H1 (cell line): ENCODE results near the gene RPRM. TPM values are rescaled to one million over a fixed set of nuclear protein-coding genes. Genes with fewer than 3 reads are reported as not detected.

ENCODE experiments used
- CHD2 ChIP-seq: IDR thresholded peaks from 2 replicates; pipeline ENCODE4 v1.6.1; 2012; ENCODE audit warnings: low read length, improper control_type of control experiment
- EGR1 ChIP-seq: IDR thresholded peaks from 2 replicates; pipeline ENCODE4 v1.6.1; 2011; ENCODE audit warnings: low read depth, low read length, borderline replicate concordance
- EZH2 ChIP-seq: fragments of 200-600 bp; sonication (generic); IDR thresholded peaks from 2 replicates; pipeline ENCODE4 v1.7.1; 2012; ENCODE audit warnings: low read depth, mild to moderate bottlenecking, moderate library complexity, low read length, inconsistent platforms; ENCODE audit not compliant: severe bottlenecking
- POLR2AphosphoS5 ChIP-seq: IDR thresholded peaks from 2 replicates; pipeline ENCODE4 v1.6.1; 2011; ENCODE audit warnings: low read depth, low read length
- POU5F1 ChIP-seq: IDR thresholded peaks from 2 replicates; pipeline ENCODE4 v1.6.1; 2011; ENCODE audit warnings: low read depth, mild to moderate bottlenecking, low read length, moderate library complexity
- SUZ12 ChIP-seq: fragments of 200-600 bp; sonication (generic); IDR thresholded peaks from 2 replicates; pipeline ENCODE4 v1.6.1; 2012; ENCODE audit warnings: mild to moderate bottlenecking, inconsistent platforms, low read length, moderate library complexity, mixed read lengths
- YY1 ChIP-seq: IDR thresholded peaks from 2 replicates; pipeline ENCODE4 v1.6.1; 2011; ENCODE audit warnings: low read depth, mild to moderate bottlenecking, low read length
- polyA plus RNA-seq, 7 experiments: library from polyadenylated mRNA; depleted of rRNA in 3 of 7; stranded (reverse) in 5 of 7; unstranded in 2 of 7; fragments of >200 nt in 5 of 7; fragments of 200-250 nt in 2 of 7; gene quantifications; 1 replicate in 5 of 7; 2 replicates in 1 of 7; 4 replicates in 1 of 7; pipeline versions ENCODE4 v1.2.1 to v1.2.3, GENCODE V29; 2011 to 2013; ENCODE audit warnings: missing spikeins in 2 of 7, mixed read lengths in 2 of 7
- total RNA-seq: library from RNA; stranded (reverse); fragmentation: NEBNext Ultra II Directional; extraction: Animal tissue kit (Norgen Biotek cat#: 25700); gene quantifications from 2 replicates; pipeline ENCODE4 v1.2.1, GENCODE V29; 2021
- TF ChIP-seq, protein P1 (sequence below): fragments of 300-600 bp; sonication (generic); IDR thresholded peaks from 2 replicates; pipeline ENCODE4 v1.7.1; 2012; ENCODE audit warnings: low read length, moderate library complexity, mild to moderate bottlenecking, inconsistent platforms; ENCODE audit not compliant: insufficient replicate concordance
- TF ChIP-seq, protein P2 (sequence below): IDR thresholded peaks from 2 replicates; pipeline ENCODE4 v1.6.1; 2012; ENCODE audit warnings: low read length, inconsistent platforms

Gene RPRM
- total and polyA plus RNA-seq, 2 of the 8 experiments (the other 6 are each of a cell fraction or from before 2014, with no cell fraction given), result 11.0 to 16.3 TPM

DNA sequence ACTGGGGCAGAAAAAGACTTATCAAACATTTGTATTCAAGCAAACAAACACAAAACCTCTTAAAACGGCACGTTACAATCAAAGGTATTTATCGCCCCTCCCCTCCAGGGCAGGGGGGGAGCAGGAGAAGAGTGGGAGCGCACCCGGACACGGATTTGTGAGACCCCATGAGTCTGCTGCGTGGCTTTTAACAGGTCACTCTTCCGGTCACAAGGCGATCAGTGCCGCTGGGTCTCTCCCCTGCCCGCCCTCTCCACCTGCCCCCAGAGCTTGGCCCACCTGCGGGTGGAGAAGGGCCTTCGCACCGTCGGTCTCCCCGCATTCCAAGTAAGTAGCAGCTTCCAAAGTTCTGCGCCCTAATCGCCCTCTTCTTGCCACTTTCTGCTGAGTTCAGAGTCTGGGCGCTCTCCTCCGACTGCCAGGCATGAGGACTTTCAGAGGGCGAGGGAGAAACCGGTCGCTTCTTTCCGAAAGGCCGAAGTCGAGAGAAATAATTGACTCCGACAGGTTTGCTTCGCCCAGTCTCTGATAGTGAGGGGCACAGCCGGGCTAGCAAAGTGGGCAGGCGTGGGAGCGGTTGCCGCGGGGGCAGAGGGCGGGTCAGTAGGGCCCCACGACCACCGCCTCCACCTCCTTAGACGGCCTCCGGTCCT is 800 bp downstream of the RPRM start (continued):
- TF ChIP-seq, protein P1, sequence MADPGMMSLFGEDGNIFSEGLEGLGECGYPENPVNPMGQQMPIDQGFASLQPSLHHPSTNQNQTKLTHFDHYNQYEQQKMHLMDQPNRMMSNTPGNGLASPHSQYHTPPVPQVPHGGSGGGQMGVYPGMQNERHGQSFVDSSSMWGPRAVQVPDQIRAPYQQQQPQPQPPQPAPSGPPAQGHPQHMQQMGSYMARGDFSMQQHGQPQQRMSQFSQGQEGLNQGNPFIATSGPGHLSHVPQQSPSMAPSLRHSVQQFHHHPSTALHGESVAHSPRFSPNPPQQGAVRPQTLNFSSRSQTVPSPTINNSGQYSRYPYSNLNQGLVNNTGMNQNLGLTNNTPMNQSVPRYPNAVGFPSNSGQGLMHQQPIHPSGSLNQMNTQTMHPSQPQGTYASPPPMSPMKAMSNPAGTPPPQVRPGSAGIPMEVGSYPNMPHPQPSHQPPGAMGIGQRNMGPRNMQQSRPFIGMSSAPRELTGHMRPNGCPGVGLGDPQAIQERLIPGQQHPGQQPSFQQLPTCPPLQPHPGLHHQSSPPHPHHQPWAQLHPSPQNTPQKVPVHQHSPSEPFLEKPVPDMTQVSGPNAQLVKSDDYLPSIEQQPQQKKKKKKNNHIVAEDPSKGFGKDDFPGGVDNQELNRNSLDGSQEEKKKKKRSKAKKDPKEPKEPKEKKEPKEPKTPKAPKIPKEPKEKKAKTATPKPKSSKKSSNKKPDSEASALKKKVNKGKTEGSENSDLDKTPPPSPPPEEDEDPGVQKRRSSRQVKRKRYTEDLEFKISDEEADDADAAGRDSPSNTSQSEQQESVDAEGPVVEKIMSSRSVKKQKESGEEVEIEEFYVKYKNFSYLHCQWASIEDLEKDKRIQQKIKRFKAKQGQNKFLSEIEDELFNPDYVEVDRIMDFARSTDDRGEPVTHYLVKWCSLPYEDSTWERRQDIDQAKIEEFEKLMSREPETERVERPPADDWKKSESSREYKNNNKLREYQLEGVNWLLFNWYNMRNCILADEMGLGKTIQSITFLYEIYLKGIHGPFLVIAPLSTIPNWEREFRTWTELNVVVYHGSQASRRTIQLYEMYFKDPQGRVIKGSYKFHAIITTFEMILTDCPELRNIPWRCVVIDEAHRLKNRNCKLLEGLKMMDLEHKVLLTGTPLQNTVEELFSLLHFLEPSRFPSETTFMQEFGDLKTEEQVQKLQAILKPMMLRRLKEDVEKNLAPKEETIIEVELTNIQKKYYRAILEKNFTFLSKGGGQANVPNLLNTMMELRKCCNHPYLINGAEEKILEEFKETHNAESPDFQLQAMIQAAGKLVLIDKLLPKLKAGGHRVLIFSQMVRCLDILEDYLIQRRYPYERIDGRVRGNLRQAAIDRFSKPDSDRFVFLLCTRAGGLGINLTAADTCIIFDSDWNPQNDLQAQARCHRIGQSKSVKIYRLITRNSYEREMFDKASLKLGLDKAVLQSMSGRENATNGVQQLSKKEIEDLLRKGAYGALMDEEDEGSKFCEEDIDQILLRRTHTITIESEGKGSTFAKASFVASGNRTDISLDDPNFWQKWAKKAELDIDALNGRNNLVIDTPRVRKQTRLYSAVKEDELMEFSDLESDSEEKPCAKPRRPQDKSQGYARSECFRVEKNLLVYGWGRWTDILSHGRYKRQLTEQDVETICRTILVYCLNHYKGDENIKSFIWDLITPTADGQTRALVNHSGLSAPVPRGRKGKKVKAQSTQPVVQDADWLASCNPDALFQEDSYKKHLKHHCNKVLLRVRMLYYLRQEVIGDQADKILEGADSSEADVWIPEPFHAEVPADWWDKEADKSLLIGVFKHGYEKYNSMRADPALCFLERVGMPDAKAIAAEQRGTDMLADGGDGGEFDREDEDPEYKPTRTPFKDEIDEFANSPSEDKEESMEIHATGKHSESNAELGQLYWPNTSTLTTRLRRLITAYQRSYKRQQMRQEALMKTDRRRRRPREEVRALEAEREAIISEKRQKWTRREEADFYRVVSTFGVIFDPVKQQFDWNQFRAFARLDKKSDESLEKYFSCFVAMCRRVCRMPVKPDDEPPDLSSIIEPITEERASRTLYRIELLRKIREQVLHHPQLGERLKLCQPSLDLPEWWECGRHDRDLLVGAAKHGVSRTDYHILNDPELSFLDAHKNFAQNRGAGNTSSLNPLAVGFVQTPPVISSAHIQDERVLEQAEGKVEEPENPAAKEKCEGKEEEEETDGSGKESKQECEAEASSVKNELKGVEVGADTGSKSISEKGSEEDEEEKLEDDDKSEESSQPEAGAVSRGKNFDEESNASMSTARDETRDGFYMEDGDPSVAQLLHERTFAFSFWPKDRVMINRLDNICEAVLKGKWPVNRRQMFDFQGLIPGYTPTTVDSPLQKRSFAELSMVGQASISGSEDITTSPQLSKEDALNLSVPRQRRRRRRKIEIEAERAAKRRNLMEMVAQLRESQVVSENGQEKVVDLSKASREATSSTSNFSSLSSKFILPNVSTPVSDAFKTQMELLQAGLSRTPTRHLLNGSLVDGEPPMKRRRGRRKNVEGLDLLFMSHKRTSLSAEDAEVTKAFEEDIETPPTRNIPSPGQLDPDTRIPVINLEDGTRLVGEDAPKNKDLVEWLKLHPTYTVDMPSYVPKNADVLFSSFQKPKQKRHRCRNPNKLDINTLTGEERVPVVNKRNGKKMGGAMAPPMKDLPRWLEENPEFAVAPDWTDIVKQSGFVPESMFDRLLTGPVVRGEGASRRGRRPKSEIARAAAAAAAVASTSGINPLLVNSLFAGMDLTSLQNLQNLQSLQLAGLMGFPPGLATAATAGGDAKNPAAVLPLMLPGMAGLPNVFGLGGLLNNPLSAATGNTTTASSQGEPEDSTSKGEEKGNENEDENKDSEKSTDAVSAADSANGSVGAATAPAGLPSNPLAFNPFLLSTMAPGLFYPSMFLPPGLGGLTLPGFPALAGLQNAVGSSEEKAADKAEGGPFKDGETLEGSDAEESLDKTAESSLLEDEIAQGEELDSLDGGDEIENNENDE, result no peak
- TF ChIP-seq SUZ12 (no peak), CHD2 (no peak), EGR1 (no peak), EZH2 (peak; percentile 56), POLR2AphosphoS5 (0 out of 2 replicates have a peak, but pooled peaks have one; percentile 7), YY1 (no peak), POU5F1 (no peak)
- TF ChIP-seq, protein P2, sequence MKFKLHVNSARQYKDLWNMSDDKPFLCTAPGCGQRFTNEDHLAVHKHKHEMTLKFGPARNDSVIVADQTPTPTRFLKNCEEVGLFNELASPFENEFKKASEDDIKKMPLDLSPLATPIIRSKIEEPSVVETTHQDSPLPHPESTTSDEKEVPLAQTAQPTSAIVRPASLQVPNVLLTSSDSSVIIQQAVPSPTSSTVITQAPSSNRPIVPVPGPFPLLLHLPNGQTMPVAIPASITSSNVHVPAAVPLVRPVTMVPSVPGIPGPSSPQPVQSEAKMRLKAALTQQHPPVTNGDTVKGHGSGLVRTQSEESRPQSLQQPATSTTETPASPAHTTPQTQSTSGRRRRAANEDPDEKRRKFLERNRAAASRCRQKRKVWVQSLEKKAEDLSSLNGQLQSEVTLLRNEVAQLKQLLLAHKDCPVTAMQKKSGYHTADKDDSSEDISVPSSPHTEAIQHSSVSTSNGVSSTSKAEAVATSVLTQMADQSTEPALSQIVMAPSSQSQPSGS, result no peak
